Neutrophil (primary cell): ENCODE measurements around the gene CDK5R1.

ENCODE experiments used
- H3K27ac ChIP-seq: fragments of 200-600 bp; sonication (generic); 2 replicates; pipeline ENCODE4 v1.5.1; 2016; ENCODE audit warnings: mild to moderate bottlenecking, moderate library complexity
- H3K27me3 ChIP-seq: fragments of 200-600 bp; sonication (generic); 2 replicates; pipeline ENCODE4 v1.6.0; 2016; ENCODE audit warnings: mild to moderate bottlenecking
- H3K36me3 ChIP-seq: fragments of 200-600 bp; sonication (generic); 2 replicates; pipeline ENCODE4 v1.5.1; 2017
- H3K4me1 ChIP-seq, 2 experiments: fragments of 200-600 bp in 1 of 2; sonication (generic) in 1 of 2; 1 replicate in 1 of 2; 2 replicates in 1 of 2; pipeline versions ENCODE4 v1.5.1 to v1.6.1; 2013 to 2016; ENCODE audit warnings: low read depth in 1 of 2, low read length in 1 of 2, mild to moderate bottlenecking in 1 of 2, moderate library complexity in 1 of 2; ENCODE audit not compliant: control insufficient read depth in 1 of 2, insufficient read depth in 1 of 2
- H3K4me3 ChIP-seq, 2 experiments: fragments of 200-600 bp in 1 of 2; sonication (generic) in 1 of 2; 1 replicate in 1 of 2; 2 replicates in 1 of 2; pipeline ENCODE4 v1.5.1; 2013 to 2016; ENCODE audit warnings: low read depth in 1 of 2, low read length in 1 of 2, mild to moderate bottlenecking in 1 of 2, moderate library complexity in 1 of 2
- H3K9me3 ChIP-seq: fragments of 200-600 bp; sonication (generic); 2 replicates; pipeline ENCODE4 v1.5.1; 2016
- TF ChIP-seq, protein P1 (sequence below): fragments of 200-600 bp; sonication (generic); IDR thresholded peaks from 2 replicates; pipeline ENCODE4 v1.5.1; 2016; ENCODE audit warnings: antibody characterized with exemption

The CDK5R1 gene

DNA sequence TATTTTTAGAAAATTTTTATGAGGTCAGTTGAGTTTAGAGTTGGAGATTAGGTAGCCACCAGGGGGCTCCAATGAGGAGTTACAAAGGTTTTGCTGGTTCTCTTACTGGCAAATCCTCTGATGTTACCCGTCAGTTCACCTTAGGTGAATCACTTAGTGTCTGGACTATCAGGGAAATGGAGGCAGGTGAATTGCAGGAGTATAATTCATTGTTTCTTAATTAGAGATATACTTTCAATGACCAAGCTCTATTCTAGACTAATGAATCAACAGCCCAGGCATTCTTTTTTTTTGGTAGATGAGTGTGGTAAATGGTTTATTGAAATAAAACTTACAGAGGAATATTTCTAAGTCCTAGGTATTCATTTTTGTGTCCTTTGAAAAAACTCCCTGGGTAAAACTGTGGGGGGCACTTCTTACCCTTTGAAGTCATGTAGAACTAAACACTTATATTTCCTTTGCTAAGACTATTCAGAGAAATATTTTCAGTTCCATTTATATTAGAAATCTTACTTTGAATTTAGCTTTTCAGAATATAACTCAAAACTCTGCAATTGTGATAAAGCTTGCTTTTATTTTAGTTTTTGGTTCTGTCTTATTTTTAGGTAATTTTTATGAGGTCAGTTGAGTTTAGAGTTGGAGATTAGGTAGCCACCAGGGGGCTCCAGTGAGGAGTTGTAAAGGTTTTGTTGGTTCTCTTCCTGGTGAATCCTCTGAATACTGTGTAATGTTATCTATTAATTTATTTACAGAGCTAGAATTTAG, 24.8 kb upstream of the CDK5R1 start:
- peaks cover 72% of the 10 kb centered on the region for H3K36me3 ChIP-seq
- no peaks in the 10 kb centered on the region for H3K27me3 ChIP-seq
- no peak overlapping the region for H3K27ac ChIP-seq
- no peaks in the 10 kb centered on the region for H3K9me3 ChIP-seq
- H3K4me1 ChIP-seq: peaks cover 0 to 7% of the 10 kb centered on the region in 2 experiments
- no peak overlapping the region for H3K4me3 ChIP-seq
- TF ChIP-seq, protein P1, sequence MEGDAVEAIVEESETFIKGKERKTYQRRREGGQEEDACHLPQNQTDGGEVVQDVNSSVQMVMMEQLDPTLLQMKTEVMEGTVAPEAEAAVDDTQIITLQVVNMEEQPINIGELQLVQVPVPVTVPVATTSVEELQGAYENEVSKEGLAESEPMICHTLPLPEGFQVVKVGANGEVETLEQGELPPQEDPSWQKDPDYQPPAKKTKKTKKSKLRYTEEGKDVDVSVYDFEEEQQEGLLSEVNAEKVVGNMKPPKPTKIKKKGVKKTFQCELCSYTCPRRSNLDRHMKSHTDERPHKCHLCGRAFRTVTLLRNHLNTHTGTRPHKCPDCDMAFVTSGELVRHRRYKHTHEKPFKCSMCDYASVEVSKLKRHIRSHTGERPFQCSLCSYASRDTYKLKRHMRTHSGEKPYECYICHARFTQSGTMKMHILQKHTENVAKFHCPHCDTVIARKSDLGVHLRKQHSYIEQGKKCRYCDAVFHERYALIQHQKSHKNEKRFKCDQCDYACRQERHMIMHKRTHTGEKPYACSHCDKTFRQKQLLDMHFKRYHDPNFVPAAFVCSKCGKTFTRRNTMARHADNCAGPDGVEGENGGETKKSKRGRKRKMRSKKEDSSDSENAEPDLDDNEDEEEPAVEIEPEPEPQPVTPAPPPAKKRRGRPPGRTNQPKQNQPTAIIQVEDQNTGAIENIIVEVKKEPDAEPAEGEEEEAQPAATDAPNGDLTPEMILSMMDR: peak; percentile 58

DNA sequence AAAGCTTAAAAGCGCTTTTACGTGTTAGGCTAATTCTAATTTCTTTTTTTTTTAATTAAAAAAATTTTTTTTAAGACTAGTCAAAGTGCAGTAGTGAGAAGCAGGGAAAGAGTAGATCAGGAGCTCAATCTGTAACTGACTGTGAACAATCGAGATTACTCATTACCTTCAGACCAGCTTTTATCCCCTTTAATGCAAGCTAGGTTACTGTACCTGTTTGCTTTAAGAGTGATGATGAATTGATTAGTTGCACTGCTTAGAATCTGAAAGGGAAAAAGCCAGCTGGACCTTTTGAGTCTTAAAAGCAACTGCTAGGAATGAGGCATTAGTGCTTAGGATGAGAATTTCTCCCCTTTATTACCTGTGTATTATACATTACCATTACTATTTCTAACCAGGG, 23.5 kb upstream of the CDK5R1 start:
- Histone ChIP-seq H3K9me3 (no peaks in the 10 kb centered on the region), H3K36me3 (peaks cover 68% of the 10 kb centered on the region), H3K27ac (no peak overlapping the region), H3K4me1 (peaks cover 0 to 7% of the 10 kb centered on the region in 2 experiments), H3K4me3 (no peak overlapping the region), H3K27me3 (no peaks in the 10 kb centered on the region)
- TF ChIP-seq, protein P1: no peak

DNA sequence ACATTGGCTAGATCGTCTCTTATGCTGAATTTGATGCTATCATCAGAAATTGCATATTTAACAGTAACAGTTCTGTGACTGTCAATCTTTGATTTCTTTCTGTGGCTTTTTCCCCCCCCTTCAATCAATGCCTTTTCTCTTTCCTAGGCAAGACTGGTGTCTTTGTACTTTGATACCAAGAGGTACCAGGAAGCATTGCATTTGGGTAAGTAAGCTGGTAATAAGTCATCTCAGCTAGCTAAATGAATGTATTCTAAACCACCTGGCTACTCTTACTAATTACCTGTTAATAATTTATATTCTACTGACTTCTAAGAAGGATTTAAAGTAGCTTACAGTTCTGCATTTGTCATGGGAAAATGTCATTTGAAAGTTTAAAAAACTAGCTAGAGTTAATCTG, 22.4 kb upstream of the CDK5R1 start:
- Histone ChIP-seq H3K4me1 (peaks cover 0 to 7% of the 10 kb centered on the region in 2 experiments), H3K36me3 (peaks cover 65% of the 10 kb centered on the region), H3K27me3 (no peaks in the 10 kb centered on the region), H3K27ac (no peak overlapping the region), H3K9me3 (no peaks in the 10 kb centered on the region), H3K4me3 (no peak overlapping the region)
- TF ChIP-seq, protein P1: no peak

DNA sequence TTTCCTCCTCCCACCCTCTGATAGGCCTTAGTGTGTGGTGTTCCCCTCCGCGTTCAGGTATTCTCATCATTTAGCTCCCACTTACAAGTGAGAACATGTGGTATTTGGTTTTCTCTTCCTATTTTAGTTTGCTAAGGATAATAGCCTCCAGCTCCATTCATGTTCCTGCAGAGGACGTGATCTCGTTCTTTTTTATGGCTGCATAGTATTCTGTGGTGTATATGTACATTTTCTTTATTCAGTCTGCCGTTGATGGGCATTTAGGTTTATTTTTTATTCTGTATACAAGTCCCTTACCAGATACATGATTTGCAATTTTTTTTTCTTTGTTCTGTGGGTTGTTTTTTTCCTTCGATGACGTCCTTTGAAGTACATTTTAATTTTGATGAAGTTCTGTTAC, 18.8 kb upstream of the CDK5R1 start:
- Histone ChIP-seq H3K4me3 (no peak overlapping the region), H3K27me3 (no peaks in the 10 kb centered on the region), H3K9me3 (no peaks in the 10 kb centered on the region), H3K36me3 (peaks cover 70% of the 10 kb centered on the region), H3K27ac (no peak overlapping the region), H3K4me1 (peaks cover 1% of the 10 kb centered on the region in 2 experiments)
- TF ChIP-seq, protein P1: no peak

DNA sequence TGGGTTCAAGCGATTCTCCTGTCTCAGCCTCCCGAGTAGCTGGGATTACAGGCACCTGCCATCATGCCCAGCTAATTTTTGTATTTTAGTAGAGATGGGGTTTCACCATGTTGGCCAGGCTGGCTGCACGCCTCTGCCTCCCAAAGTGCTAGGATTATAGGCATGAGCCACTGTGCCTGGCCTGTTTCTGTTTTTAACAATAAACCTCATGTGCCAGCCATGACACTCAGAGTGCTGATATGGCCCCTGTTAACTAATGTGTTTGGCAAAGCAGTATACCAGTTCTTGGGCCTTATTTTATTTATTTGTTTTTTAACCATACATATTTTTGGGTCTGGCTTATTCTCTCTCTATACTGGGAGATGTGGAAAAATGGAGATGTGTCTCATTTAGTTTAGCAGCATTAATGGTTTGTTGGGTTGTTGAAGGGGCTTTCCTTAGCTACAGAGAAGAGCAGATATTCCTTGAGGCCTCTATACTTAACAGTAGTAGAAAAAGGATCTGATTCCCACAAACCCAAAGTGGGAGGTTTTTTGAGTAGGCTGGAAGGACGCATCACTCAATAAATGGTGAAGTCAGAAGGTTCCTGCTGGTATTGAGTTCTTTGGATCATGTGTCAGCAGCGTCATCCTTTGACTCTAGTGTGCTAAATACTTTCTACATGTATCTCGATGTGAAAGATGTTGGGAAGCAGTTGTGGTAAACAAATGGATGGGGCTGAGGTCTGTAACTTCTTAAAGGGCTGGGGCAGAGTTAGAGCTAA, 16.2 kb upstream of the CDK5R1 start:
- Histone ChIP-seq H3K9me3 (no peaks in the 10 kb centered on the region), H3K27me3 (no peaks in the 10 kb centered on the region), H3K36me3 (peaks cover 68% of the 10 kb centered on the region), H3K4me1 (peaks cover 7 to 11% of the 10 kb centered on the region in 2 experiments), H3K27ac (no peak overlapping the region), H3K4me3 (no peak overlapping the region)
- TF ChIP-seq, protein P1: no peak
